22Rv1 (cell line): ENCODE measurements around the gene GPR146.
"Not testable (repeated sequence)": the region's sequence is repeated elsewhere in the genome, so short reads cannot be mapped to it uniquely, and the experiment has no call there.

Experiments
- H3K27ac ChIP-seq: fragments of 450-650 bp; 2 replicates; pipeline ENCODE4 v1.5.1; 2017
- CTCF ChIP-seq: fragments of 450-650 bp; IDR thresholded peaks from 2 replicates; pipeline ENCODE4 v1.5.1; 2017; ENCODE audit warnings: mild to moderate bottlenecking
- ZFX ChIP-seq: fragments of 450-650 bp; IDR thresholded peaks from 2 replicates; pipeline ENCODE4 v1.6.1; 2017; ENCODE audit warnings: antibody characterized with exemption, borderline replicate concordance

The GPR146 gene

DNA sequence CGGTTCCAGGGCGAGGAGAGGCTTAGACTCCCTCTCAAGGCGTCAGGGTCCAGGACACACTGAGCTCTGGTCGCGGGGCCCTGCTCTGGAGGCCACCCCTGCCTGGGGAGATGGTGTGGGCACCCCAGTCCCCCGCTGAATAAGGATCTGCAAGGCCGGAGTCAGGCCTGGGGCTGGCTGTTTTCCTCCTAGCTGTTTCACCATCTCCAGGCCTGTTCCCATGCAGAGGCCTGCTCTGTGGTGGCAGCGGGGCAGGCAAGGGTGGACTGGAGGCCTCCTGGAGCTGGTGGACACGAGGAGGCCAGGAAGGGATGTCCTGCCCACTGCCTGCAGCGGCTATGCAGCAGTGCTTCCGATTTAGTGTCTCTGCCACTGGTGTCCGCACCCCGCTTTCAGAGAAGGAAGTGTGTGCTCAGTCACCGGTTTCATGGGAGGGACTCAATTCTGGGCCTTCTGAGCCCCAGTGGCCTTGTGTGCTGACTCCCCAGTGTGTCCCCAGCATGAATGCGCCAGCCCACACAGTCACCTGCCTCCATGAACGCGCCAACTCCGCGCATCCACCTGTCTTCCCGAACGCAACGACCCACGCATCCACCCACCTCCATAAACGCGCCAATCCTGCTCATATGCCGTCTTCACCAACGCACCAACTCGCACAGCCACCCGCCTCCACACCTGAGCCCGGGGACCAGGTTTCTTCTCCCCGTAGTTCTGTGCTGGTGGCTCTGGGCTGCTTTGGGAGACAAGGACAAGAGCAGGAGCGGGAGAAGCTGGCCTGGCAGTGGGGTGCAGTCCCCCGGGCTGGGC, 14.5 kb upstream of the GPR146 start:
- peak overlapping the region; percentile 91 for H3K27ac ChIP-seq
- no peak for TF ChIP-seq ZFX
- TF ChIP-seq CTCF, result no peak

GRCh38 chr7:1030444-1031070, 13.8 kb upstream of the GPR146 start:
- TF ChIP-seq ZFX, result no peak
- no peak for TF ChIP-seq CTCF
- H3K27ac ChIP-seq, result peak overlapping the region; percentile 91; the same call in 1 of the 2 replicates

GRCh38 chr7:1031716-1032455, 12.5 kb upstream of the GPR146 start:
- H3K27ac ChIP-seq, result no peak overlapping the region
- TF ChIP-seq CTCF (no peak), ZFX (no peak)

DNA sequence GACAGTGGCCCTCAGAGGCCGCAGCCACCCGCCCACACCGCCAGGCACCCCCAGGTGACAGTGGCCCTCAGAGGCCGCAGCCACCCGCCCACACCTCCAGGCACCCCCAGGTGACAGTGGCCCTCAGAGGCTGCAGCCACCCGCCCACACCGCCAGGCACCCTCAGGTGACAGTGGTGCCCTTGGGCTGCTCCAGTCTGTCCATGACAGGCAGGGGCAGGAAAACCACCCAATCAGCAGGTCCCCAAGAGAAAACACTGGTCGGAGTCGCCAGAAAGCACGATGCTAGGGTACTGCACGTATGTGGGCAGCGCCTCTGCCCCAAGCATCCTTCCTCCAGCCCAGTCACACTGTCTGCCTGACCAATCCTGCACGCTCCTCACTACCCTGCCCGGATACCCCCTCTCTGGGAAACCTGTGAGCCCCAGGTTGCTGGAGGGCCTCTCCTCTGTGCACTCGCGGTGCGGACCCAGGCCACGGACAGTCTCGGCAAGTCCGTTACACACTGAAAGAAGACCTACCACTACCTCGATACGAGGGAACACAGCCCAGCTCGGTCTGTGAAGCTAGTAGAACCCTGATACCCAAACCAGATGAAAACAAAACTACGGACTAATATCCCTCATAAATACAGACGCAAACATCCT, 11.7 kb upstream of the GPR146 start:
- TF ChIP-seq CTCF (no peak), ZFX (no peak)
- H3K27ac ChIP-seq, result no peak overlapping the region

DNA sequence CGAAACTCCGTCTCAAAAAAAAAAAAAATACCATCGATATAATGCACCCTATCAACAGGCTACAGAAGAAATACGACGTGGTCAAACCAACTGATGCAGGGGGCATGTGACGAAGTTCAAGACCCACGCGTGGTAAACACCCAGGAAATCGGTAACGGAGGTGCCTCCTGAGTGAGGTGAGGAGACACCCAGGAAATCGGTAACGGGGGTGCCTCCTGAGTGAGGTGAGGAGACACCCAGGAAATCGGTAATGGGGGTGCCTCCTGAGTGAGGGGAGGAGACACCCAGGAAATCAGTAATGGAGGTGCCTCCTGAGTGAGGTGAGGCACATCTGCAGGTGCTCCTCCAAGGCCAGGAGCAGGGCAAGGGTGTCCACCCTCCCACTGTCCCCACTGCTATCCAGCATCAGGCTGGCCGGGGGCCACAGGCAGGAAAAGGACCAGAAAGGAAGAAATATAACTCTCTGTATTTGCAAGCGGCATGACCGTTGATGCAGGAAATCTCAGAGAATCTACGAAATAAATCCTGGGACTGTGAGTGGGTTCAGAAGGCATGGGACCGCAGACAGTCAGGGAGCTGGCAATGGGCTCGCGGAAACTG, 10.7 kb upstream of the GPR146 start:
- TF ChIP-seq CTCF (no peak), ZFX (no peak)
- no peak overlapping the region for H3K27ac ChIP-seq

DNA sequence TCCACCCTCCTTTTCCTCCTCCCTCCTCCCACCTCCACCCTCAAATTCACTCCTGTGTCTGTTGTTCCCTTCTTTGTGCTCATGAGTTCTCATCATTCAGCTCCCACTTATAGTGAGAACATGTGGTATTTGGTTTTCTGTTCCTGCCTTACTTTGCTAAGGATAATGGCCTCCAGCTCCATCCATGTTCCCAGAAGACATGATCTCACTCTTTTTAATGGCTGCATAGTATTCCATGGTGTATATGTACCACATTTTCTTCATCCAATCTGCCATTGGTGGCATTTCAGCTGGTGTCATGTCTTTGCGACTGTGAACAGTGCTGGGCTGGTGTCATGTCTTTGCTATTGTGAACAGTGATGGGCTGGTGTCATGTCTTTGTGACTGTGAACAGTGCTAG, 9.6 kb upstream of the GPR146 start:
- not testable (repeated sequence) for H3K27ac ChIP-seq

GRCh38 chr7:1036164-1036928, 8.0 kb upstream of the GPR146 start:
- H3K27ac ChIP-seq, result not testable (repeated sequence)

DNA sequence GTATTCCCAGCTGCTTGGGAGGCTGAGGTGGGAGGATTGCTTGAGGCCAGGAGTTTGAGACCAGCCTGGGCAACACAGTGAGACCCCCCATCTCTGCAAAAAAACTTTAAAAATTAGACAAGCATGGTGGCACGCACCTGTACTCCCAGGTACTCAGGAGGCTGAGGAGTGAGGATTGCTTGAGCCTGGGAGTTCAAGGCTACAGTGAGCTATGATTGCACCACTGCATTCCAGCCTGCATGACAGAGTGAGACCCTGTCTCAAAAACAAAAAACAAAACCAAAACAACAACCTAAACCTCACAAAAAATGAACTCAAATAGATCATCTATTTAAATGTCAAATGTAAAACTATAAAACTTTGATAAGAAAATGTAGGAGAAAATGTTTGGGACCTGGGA, 4.1 kb upstream of the GPR146 start:
- not testable (repeated sequence) for H3K27ac ChIP-seq
